Mucosa of stomach (tissue), 1 donor: ENCODE measurements around the gene TMED10.

Experiments used
- H3K27me3 ChIP-seq: one replicate; pipeline ENCODE4 v1.7.0; 2013; ENCODE audit warnings: mild to moderate bottlenecking, low read length; ENCODE audit not compliant: control insufficient read depth, insufficient read depth
- H3K36me3 ChIP-seq: one replicate; pipeline ENCODE4 v1.7.0; 2013; ENCODE audit warnings: low read length; ENCODE audit not compliant: control insufficient read depth, insufficient read depth
- H3K4me1 ChIP-seq: one replicate; pipeline ENCODE4 v1.7.0; 2013; ENCODE audit warnings: mild to moderate bottlenecking, low read length; ENCODE audit not compliant: control insufficient read depth, insufficient read depth
- H3K4me3 ChIP-seq: one replicate; pipeline ENCODE4 v1.7.0; 2013; ENCODE audit warnings: low read length
- H3K9ac ChIP-seq: one replicate; pipeline ENCODE4 v1.7.0; 2013; ENCODE audit warnings: mild to moderate bottlenecking, low read length, moderate library complexity
- H3K9me3 ChIP-seq: one replicate; pipeline ENCODE4 v1.7.0; 2013; ENCODE audit warnings: mild to moderate bottlenecking, low read length, moderate library complexity; ENCODE audit not compliant: control insufficient read depth
- donor health status: Pancreatic carcinoma.

The TMED10 gene

DNA sequence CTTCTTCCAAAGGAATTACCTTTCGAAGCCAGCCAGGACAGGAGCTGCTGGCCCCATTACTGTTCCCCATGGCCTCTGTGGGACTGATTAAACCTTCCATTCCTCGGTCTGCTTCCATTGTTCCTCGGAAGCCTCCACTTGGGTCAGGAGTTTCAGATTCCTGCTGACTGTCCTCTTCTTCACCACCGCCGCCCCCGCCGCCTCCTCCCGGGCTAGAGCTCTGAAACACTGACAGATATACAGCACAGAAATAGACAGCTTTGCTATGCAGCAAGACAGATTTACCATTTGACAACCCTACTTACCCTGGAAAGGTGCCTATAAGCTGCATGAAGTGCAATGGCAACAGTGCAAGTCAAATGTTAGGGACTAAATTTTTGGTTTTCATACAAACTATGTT, 85.2 kb downstream of the TMED10 start:
- no peak overlapping the region for H3K4me3 ChIP-seq
- H3K36me3 ChIP-seq = peaks cover 11% of the 10 kb centered on the region
- no peak overlapping the region for H3K9ac ChIP-seq
- H3K27me3 ChIP-seq = no peaks in the 10 kb centered on the region
- no peaks in the 10 kb centered on the region for H3K4me1 ChIP-seq
- no peaks in the 10 kb centered on the region for H3K9me3 ChIP-seq

DNA sequence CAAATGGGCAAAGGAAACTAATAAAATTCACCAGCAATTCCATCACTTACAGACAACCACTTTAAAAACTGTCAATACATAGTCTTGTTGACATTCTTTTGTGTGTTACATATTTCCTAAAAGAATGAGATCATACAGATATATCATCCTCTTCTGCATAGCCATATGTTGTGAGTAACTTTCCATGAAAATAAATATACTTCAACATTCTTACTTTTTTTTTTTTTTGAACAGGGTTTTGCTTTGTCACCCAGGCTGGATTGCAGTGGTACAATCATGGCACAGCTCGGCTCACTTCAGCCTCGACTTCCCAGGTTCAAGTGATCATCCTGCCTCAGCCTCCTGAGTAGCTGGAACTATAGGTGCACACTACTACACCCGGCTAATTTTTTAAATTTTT, 86.1 kb downstream of the TMED10 start:
- Histone ChIP-seq H3K27me3 (no peaks in the 10 kb centered on the region), H3K4me1 (no peaks in the 10 kb centered on the region), H3K4me3 (no peak overlapping the region), H3K36me3 (peaks cover 6% of the 10 kb centered on the region), H3K9ac (no peak overlapping the region), H3K9me3 (no peaks in the 10 kb centered on the region)

DNA sequence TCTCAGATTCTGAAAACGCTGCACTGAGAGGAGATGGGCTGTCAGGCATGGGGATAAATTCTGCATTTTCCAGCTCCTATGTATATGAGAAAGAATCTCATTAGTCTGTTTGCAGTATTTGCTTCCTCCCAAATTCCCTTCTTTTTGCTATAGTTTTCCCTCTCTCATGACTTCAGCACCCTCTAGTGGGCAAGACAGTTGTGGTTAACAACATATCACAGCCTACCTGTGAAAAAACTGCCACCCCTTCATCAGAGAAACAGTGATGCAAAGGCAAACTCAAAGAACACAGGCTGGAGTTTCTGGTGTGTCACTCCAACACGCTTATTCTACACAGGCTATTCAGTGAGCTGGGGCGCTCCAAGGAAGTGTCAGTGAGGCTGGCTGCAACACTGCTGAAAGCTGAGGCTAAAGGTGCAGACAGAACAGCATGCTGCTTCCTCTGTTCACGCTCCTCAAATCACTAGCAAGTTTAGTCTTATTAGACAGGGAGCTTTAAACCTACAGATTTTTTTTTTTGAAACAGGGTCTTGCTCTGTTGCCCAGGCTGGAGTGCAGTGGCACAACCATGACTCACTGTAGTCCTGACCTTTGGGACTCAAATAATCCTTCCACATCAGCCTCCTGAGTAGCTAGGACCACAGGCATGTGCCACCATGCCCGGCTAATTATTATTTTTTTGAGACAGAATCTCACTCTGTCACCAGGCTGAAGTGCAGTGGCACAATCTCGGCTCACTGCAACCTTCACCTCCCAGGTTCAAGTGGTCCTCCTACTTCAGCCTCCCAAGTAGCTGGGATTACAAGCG, 87.6 kb downstream of the TMED10 start:
- Histone ChIP-seq H3K36me3 (no peaks in the 10 kb centered on the region), H3K4me3 (no peak overlapping the region), H3K27me3 (no peaks in the 10 kb centered on the region), H3K9me3 (no peaks in the 10 kb centered on the region), H3K4me1 (no peaks in the 10 kb centered on the region), H3K9ac (no peak overlapping the region)

DNA sequence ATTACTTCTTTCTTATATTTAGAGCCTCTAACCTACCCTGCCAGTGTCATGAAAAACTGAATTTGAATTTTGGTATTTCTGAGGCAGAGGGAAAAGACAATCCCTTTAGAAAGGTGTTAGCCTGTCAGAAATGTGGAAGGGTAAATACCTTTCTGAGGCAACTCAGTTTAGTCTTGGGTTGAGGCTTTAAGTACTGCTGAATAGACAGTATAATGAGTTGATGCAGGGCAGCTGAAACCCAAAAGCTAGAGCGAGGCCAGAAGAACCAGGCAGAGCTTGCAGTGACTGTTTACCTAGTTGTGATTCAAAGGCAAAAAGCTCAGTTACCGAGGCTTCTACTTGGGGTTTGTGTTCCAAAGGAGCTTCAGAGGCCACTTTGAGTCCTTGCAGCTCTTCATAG, 88.3 kb downstream of the TMED10 start:
- H3K27me3 ChIP-seq = no peaks in the 10 kb centered on the region
- H3K4me3 ChIP-seq = no peak overlapping the region
- H3K9ac ChIP-seq = no peak overlapping the region
- no peaks in the 10 kb centered on the region for H3K9me3 ChIP-seq
- H3K36me3 ChIP-seq = peaks cover 3% of the 10 kb centered on the region
- H3K4me1 ChIP-seq = no peaks in the 10 kb centered on the region

DNA sequence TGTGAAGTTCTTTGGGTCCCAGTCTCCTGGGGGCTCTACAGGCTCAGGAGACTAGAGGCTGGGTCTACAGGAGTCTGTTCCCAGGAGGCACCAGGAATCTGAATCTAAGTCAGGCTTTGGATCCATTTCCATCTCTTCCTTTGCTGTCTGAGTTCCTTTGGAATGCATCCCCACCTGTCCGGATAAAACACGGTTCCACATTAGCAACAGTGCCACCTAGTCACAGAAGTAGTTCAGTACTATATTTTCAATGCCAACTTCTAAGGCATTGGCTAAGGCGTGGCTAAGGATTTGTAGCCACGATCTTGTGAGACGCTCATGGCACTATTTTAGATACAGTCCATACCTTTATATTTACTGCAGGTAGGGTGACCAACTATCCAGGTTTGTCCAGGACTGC, 91.9 kb downstream of the TMED10 start:
- no peaks in the 10 kb centered on the region for H3K27me3 ChIP-seq
- H3K36me3 ChIP-seq = peaks cover 6% of the 10 kb centered on the region
- no peaks in the 10 kb centered on the region for H3K9me3 ChIP-seq
- H3K4me3 ChIP-seq = no peak overlapping the region
- H3K9ac ChIP-seq = no peak overlapping the region
- no peaks in the 10 kb centered on the region for H3K4me1 ChIP-seq

DNA sequence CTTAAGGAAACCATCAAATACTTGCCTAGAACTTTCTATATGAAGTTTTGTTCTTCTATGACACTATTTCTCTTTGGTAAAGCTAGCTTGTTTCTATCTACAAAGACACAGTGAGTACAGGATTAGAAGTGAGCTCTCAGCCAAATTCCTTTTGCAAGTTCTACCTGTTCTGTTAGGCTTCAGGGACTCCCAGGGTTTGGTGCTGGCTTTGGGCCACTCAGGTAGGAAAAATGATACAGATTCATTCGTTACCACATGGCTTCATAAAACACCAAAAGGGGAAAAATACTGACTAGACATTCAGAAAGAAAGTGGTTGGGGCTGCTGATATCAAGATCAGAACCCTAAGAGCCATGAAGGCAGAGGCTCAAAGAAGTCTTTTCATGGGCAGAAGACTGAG, 93.1 kb downstream of the TMED10 start:
- Histone ChIP-seq H3K4me1 (no peaks in the 10 kb centered on the region), H3K9me3 (no peaks in the 10 kb centered on the region), H3K27me3 (no peaks in the 10 kb centered on the region), H3K9ac (no peak overlapping the region), H3K36me3 (peaks cover 6% of the 10 kb centered on the region), H3K4me3 (no peak overlapping the region)

DNA sequence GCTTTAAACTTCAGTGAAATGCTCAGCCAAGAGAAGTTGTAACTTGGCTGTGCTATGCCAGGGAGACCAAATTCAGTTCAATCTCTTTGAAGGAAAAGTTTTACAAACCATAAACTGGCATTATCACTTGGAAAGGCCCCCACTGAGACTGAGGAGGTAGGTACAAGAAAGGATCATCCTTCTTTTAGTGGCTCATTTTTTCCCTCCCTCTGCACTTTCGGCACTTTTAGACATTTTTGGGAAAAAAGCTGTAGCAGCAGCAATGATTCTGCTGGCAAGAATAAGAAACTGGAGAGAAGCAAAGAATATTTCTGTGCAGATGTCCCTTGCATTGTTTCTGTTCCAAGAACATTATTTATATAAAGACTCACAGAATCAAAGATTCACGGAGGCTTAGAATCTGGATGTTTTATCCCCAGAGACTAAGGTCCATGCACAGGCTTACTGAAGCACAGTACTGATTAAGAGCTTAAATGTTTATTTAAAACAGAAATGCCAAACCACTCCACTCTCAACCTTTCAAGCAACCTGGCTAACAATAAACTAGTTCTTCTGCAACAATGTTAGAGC, 94.7 kb downstream of the TMED10 start:
- Histone ChIP-seq H3K4me1 (no peaks in the 10 kb centered on the region), H3K36me3 (peaks cover 6% of the 10 kb centered on the region), H3K27me3 (no peaks in the 10 kb centered on the region), H3K4me3 (no peak overlapping the region), H3K9me3 (no peaks in the 10 kb centered on the region), H3K9ac (no peak overlapping the region)
